Measurements from ENCODE around the gene PRCC. TPM values are rescaled to one million over a fixed set of nuclear protein-coding genes. Genes with fewer than 3 reads are reported as not detected.

Gene PRCC
- total and polyA plus RNA-seq, 2 of the 8 experiments (the other 6 are each of a cell fraction or from before 2014, with no cell fraction given), result 95.2 to 115 TPM

- TF ChIP-seq EP300 (IDR thresholded peaks at IDR 0.05; ENCODE audit: borderline replicate concordance in 1 of 2, low read depth in 2 of 2, low read length in 2 of 2) (no peak), TAF1 (IDR thresholded peaks at IDR 0.05; ENCODE audit: low read depth, low read length) (no peak), RFX5 (IDR thresholded peaks at IDR 0.05; ENCODE audit: borderline replicate concordance, low read depth, low read length) (no peak), CREB1 (IDR thresholded peaks at IDR 0.05) (no peak), CTBP2 (IDR thresholded peaks at IDR 0.05; ENCODE audit: borderline replicate concordance, insufficient read depth, insufficient read length, low read length) (no peak), ASH2L (IDR thresholded peaks at IDR 0.05; ENCODE audit: low read length) (no peak), SAP30 (IDR thresholded peaks at IDR 0.05; ENCODE audit: insufficient read depth, insufficient replicate concordance, low read length) (no peak), NANOG (IDR thresholded peaks at IDR 0.05; ENCODE audit: insufficient read depth, low read depth, low read length, poor library complexity, severe bottlenecking) (no peak), EGR1 (IDR thresholded peaks at IDR 0.05; ENCODE audit: borderline replicate concordance, low read depth, low read length) (no peak)
These were observed 39.4 kb downstream of the PRCC start (continued) for GRCh38 chr1:156806512-156807440.
